HG03571 (cell line): ENCODE results near the gene TMEM69.
"Not testable (repeated sequence)": the region's sequence is repeated elsewhere in the genome, so short reads cannot be mapped to it uniquely, and the experiment has no call there.

Experiments
- ATAC-seq: cut with Tn5 transposase; IDR thresholded peaks from one replicate; pipeline ENCODE4 v1.9.1; 2021; ENCODE audit not compliant: unreplicated experiment

The TMEM69 gene, protein sequence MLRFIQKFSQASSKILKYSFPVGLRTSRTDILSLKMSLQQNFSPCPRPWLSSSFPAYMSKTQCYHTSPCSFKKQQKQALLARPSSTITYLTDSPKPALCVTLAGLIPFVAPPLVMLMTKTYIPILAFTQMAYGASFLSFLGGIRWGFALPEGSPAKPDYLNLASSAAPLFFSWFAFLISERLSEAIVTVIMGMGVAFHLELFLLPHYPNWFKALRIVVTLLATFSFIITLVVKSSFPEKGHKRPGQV

DNA sequence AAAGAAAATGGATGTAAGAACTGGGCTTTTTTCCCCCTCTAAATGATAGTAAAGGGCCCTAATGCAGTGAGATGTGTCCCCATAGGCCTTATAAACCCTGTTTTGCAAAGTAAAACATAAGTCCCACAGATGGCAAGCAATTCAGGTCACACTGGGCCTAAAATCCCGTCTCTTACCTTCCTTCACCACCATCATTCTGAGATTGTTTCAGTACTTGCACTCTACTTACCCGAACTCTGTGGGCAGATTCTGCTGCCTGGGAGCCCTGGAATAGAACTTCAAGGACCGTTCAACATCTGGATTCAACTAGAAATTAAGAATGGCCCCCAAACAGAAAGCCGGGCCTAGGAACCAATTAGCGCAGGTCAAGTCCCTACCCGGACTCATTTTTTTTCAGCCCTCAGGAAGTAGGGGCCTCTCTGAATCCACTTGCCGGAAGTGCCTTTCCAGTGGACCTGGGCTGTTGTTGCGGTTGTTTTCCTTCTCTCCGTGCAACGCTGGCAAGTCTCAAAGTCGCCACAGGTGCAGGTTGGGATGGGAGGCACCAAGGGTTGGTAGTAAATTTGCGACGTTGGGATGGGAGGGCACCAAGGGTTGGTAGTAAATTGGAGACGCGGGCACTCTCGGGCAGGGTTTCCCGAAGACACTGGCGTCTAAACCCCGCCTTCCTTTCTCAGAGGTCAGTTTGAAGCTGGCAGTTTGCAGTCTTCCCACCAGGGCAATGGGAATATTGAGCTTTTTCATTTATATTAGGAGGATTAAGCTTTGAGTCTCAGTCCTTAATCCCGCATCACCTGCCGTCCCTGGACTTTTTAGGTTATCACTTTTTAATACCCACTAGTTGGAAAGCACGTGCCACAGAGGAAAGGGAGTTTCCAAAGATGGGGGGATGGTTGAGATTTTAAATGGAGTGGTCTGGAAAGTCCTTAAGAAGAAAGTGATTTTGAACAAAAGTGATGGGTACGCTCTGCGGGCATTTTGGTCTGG, at the start of gene TMEM69:
TSS of gene TMEM69 (plus strand) at position 428 of the 987 bp plus-strand sequence. CDS start 2,888 bp downstream, outside the sequence.
- no peak for ATAC-seq

DNA sequence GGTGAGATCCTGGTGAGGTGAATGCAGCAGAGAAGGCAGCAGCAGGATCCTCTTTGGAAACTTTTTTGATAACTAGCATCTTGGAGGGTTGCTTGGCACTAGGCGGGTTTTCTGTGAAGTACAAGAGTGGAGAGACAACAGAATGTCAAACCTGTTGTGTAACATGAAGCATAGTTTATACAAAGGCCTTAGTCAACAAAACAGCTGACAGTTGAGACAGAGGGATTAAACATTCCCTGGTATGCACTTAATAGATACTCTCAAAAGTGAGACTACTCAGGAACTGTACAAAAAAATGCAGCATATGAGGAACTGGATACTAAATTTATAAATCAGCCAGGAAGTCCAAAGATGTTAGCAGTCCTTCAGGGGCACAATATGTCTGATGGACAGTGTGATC, 47.7 kb upstream of the TMEM69 start:
- no peak for ATAC-seq

DNA sequence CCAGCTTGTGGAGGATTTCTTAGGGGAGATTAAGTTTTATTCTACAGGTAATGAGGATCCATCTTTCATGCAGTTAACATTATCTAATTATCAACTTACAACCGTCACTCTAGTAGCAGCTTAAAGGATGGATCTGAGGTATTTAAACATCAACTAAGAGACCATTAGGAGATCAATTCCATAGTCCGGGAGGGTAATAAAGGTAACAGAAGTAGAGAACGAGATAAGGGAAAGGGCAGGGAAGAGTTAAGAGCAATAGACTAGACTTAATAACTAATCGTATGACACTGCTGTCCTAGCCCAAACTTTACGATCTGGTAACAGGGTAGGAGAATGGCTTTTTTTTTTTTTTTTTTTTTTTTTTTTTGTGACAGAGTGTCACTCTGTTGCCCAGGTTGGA, 44.7 kb upstream of the TMEM69 start:
- no peak for ATAC-seq

DNA sequence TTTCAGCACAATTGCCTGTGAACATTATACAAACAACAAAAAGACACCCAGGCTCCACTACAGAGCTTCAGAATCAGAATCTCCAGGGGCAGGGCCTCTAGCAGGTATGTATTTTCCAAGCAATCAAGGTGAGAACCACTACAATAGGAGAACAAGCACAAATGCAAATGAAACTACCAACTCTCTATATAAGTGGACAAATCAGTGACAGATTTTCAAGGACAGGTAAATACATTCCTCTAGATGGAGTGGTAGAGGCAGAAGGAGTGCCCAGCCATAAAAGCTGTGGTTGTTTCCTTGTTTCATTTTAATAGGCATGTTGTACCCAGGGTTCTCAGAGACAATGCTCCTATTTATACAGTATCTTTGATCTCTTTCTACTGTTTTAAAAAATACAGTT, 44.0 kb upstream of the TMEM69 start:
- ATAC-seq = no peak

DNA sequence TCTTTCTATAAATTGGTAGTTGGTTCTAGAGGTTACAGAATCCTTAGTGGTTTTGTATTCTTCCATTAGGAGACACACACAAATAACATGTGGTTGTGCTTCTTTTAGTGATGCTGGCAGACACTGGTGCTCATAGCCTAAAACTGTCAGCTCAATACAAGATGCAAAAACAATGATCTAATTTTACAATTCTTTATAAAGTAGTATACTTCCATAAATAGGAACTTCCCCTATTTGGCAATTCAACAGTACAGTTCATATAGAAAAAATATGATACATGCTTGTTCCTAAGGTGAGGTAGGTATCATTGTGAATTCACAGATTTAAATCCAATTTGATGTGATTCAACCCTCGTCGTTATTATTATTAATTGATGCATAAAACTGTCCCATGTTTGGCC, 43.3 kb upstream of the TMEM69 start:
- ATAC-seq = no peak

DNA sequence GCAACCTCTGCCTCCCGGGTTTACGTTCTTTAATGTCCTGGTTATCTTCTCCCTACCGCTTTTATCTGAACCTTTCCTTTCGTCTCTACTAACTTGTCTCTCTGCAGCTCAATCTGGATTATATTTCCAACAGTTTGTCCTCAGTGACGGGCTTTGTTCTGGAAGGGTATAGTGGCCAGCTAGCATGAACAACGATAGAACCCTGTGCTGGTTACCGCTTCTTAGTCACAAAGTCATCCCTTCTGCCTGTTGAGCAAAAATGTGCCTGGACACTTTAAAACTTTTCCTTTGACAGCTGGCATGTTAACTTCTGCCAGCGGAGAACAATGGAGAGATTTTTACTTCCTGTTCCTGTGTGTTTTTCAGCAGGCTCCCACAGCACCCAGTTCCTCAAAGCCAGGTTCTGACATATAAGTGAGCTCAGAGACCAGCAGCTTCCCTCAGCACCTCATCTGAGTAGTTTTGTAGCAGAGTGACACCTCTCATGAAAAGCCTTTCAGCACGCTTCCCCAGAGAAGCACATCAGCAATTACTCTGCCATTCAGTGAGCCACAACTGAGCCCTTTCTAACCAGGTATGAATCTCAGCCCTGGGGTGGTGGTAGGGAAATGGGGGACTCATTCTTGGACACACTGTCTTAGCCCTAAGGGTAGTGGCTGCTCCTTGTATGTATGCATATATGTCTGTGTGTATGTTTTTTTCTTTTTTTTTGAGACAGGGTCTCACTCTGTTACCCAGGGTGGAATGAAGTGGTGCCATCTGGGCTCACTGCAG, 40.5 kb upstream of the TMEM69 start:
- ATAC-seq = no peak

DNA sequence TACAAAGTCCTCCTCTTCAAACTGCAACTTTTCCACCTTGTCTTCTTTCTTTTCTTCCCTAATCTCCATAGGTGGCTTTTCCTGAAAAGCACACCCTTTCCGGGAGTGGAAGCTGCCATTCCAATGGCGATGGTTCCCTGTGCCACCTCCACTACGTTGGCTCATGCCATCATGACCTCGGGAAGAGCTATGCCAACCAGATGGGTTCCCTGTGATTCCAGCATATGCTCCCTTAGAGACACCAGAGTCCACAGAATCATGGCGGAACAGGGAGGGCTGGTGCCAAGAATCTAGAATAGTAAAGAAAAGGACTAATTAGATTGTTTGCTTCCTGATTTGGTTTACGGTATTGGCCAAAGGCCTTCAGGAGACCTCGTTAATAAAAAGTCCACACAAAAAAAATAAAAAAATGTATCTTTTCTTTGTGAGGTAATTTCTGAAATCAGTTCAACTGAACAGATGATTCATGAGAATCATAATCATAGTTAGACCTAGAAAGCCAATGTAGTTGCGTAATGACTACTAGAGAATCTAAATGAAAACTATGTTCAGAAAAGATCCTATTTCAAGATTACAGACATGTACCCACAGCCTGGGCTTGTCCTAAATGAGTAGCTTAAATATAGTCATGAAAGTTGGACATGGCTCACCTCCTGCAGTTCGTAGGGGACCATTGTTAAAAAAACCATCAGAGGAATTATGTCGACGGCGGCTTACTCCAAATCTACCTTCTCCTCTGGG, 33.3 kb upstream of the TMEM69 start:
- ATAC-seq = no peak

DNA sequence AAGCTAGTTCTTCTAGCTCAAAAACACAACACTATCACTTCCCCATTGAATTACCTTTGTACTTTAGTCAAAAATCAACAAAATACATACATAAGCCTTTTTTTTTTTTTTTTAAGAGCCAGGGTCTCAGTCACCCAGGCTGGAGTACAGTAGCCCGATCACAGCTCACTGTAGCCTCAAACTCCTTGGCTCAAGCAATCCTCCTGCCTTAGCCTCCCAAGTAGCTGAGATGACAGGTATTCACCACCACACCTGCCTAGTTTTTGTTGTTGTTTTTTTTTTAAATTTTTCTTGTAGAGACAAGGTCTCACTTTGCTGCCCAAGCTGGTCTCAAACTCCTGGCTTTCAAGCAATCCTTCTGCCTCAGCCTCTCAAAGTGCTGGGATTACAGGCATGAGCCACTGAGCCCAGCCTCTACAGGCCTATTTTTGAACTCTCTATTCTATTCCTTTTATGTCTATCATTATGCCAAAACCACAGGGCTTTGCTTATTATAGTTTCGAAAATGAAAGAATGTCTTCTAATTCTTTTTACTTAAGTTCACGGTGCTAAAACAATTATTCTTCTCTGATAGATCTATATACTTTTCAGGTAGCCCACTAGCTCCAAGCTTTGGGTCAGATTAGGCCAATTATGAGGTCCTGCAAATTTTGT, 31.3 kb upstream of the TMEM69 start:
- no peak for ATAC-seq

DNA sequence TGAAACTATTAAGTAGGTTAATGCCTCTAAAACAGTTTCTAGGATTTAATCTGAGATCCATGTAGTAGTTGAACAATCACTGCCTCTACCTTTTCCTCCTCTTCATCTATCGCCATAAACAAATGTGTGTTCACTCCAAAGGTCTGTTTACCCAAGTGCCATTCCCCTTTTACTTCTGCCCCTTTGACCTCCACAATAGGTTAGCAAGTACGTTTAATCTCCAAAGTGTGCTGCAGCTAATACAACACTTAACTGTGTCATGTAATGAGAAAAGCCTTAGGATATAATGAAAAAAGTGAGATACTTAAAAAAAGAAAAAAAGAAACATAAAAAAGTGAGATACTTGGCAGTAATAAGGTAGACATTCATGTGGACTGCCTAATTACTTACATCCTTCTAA, 29.8 kb upstream of the TMEM69 start:
- no peak for ATAC-seq

DNA sequence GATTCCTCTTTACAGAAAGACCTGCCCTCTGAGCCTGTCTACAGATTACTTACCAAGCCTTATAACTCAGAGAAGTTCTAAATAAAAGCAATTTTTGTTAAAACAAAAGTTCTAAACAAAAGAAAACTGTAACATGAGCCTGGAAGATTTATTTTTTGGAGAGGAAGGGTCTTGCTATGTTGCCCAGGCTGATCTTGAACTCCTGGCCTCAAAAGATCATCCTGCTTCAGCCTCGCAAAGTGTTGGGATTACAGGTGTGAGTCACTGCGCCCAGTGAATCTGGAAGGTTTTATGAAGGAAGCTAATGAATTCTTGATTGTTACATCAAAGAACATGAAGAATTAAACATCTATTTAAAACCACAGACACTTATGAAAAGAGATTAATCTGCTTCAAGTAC, 28.8 kb upstream of the TMEM69 start:
- ATAC-seq = no peak

DNA sequence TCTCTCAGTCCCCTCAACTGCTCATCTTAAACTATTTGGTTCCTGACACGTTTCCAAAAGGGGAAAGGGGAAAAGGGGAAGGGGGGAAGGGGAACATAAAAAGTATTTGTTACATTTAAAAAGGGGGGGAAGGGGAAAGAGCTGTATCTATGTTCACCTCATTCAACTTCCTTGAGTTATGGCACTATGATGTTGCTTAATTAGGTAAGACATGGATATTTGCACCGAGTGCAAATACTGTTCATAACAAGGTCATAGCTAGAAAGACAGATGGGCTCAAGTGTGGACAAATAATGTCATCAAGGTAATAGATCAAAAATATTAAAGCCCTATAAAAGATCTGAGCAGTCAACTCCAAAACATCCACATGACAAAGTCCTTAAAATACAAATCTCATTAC, 27.6 kb upstream of the TMEM69 start:
- ATAC-seq = no peak

DNA sequence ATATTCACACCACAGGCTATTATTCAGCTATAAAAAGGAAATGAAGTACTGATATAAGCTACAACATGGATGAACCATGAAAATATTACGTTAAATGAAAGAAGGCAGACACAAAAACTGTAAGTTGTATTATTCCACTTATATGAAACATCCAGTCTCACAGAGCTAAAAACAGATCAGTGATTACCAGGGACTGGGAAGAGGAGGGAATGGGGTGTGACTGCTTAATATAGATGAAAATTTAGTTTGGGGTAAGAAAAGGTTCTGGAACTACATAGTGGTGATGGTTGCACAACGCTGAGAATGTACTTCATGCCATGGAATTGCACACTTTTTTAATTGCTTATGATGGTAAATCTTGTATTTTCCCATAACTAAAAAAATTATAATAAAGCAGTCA, 21.1 kb upstream of the TMEM69 start:
- no peak for ATAC-seq

DNA sequence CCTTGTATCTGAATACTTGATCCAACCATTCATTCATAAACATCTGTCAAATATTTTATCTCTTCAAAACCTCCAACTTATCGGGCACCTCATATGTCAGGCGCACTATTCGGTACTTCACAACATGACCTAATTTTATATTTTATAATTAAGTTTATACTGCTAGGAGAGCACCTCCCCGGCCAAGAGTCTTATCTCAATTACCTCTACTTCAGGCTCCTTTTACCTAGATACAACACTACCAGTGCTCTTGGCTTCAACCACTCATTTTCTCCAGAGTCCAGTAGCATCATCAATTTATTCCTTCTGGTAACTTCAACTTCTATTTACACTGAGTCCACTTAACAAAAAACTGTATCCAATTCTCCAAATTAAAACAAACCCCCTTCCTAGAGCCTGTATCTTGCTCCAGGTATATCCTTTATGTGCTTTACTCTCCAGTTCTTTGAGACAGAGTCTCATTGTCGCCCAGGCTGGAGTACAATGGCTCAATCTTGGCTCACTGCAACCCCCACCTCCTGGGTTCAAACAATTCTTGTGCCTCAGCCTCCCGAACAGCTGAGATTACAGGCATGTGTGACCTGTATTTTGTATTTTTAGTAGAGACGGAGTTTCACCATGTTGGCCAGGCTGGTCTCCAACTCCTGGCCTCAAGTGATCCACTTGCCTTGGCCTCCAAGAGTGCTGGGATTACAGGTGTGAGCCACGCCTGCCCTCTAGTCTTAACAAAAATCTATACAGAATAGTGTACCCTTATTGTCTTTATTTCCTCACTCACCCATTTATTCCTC, 20.5 kb upstream of the TMEM69 start:
- no peak for ATAC-seq

DNA sequence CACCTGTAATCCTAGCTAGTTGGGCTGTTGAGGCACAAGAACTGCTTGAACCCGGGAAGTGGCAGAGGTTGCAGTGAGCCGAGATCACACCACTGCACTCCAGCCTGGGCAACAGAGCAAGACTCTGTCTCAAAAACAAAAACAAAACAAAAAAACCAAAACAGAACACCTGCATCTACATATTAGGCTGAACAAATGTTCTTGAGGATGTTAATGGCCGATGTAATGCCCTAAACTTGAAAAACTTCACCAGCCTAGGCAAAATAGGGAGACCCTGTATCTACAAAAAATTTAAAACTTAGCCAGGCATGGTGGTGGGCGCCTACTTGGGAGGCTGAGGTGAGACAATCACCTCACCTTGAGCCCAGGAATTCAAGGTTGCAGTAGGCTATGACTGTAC, 19.5 kb upstream of the TMEM69 start:
- no peak for ATAC-seq

DNA sequence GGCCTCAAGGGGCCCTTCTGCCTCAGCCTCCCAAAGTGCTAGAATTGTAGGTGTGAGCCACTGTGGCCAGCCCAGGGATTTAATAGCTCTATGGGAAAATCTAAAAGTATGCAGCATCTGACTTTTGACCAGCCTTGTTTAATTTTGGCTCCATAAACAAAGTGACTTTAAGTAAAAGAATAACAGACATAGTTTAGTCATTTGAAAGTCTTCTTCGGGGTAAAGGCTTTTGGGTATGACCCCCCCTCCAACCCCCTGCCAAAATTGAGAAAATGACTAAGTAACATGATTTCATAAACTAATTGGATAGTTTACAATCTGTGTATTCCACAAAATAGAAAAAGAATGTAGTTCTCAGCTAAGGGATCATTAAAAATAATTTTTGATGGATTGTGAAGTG, 18.6 kb upstream of the TMEM69 start:
- no peak for ATAC-seq

DNA sequence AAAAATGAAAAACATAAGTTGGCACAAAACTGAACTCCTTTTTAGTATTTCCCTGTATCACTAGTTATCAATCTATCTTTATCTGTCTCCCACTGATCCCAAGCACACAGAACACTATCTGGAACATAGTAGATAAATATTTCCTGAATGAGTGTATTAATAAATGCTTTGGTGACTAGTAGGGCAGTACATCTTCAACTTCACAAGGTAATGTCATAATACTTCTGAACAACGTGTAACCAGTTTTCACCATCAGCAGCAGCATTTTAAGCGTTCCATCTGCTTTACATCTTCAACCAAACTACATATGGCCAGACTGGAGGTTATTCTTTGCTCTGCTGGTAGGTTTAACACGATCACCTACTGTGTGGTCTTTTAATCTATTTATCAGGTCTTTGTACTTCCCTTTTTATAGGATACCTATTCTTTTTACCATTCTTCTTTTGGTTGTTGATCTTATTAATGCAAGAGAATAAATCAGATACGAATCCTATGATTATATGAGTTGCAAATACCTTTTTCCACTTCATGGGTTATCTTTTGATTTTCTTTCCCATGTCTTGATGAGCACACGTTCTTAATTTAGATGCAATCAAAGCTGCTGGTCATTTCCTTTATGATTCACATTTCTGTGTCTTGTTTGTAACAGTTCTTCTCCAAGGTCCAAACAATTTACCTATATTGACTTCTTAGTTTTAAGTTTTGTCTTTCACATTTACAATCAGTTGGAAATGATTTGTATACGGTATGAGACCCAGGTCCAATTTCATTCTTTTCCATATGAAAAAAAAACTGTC, 17.9 kb upstream of the TMEM69 start:
- ATAC-seq = no peak

DNA sequence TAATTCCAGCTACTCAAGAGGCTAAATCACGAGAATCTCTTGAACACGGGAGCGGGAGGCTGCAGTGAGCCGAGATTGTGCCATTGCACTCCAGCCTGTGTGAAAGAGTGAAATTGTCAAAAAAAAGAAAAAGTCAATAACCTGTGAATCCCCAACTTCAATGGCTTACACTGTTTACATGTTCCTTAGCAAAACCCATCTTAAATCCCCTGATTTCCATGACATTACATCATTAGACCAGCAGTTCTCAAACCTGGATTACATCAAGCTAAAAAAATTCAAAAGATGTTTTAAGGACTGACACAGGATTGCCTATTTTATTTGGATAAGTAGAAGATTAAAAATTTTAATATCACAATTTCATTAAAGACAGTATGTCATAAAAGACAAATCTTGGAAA, 14.0 kb upstream of the TMEM69 start:
- no peak for ATAC-seq

DNA sequence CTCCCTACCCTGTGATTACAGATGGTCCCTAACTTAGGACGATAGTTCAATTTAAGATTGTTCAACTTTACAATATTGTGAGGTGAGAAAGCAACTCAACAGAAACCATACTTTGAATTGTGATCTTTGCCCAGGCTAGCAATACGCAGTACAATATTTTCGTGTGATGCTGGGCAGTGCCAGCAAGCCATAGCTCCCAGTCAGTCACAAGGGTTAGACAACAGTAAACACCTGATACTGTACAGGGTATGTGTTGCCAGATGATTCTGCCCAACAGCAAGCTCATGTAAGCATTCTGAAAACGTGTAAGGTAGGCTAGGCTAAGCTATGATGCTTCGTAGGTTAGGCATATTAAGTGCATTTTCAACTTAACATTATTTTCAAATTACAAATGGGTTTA, 13.5 kb upstream of the TMEM69 start:
- ATAC-seq = no peak

DNA sequence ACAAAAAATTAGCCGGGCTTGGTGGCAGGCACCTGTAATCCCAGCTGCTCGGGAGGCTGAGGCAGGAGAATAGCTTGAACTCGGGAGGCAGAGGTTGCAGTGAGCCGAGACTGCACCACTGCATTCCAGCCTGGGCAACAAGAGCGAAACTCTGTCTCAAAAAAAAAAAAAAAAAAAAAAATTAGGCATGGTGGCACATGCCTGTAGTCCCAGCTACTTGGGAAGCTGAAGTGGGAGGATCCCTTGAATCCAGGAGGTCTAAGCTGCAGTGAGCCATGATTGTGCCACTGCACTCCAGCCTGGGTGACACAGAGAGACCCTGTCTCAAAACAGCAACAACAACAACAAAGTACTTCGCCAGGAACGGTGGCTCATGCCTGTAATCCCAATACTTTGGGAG, 11.4 kb upstream of the TMEM69 start:
- not testable (repeated sequence) for ATAC-seq
